Loucy (cell line): ENCODE data around the gene KLRC1.

Source experiments
- H2AFZ ChIP-seq: fragments of 200-600 bp; sonication (generic); 2 replicates; pipeline ENCODE4 v1.6.0; 2016; ENCODE audit warnings: antibody characterized with exemption, mild to moderate bottlenecking, low read length, moderate library complexity
- H3F3A ChIP-seq: fragments of 200-600 bp; 2 replicates; pipeline ENCODE4 v1.6.0; 2016; ENCODE audit warnings: antibody characterized with exemption, low read depth, mild to moderate bottlenecking
- H3K27me3 ChIP-seq: fragments of 200-600 bp; sonication (generic); 2 replicates; pipeline ENCODE4 v1.6.1; 2014; ENCODE audit warnings: low read length, mild to moderate bottlenecking; ENCODE audit not compliant: insufficient read depth, poor library complexity, severe bottlenecking
- H3K36me3 ChIP-seq: fragments of 200-600 bp; sonication (generic); 2 replicates; pipeline ENCODE4 v1.6.1; 2016; ENCODE audit warnings: low read length; ENCODE audit not compliant: insufficient read depth
- H3K4me1 ChIP-seq: fragments of 200-600 bp; sonication (generic); 2 replicates; pipeline ENCODE4 v1.5.1; 2014; ENCODE audit warnings: low read length, mild to moderate bottlenecking; ENCODE audit not compliant: insufficient read depth, poor library complexity, severe bottlenecking
- H3K4me2 ChIP-seq: fragments of 200-600 bp; sonication (generic); 2 replicates; pipeline ENCODE4 v1.6.0; 2014; ENCODE audit warnings: antibody characterized with exemption, low read length, low read depth, mild to moderate bottlenecking; ENCODE audit not compliant: poor library complexity, severe bottlenecking
- H3K4me3 ChIP-seq: fragments of 200-600 bp; sonication (generic); 2 replicates; pipeline ENCODE4 v1.5.1; 2014; ENCODE audit warnings: low read length, mild to moderate bottlenecking, mixed read lengths; ENCODE audit not compliant: poor library complexity, severe bottlenecking
- H3K79me2 ChIP-seq: fragments of 200-600 bp; sonication (generic); 2 replicates; pipeline ENCODE4 v1.6.1; 2014; ENCODE audit warnings: low read length; ENCODE audit not compliant: insufficient read depth
- H3K9ac ChIP-seq: fragments of 200-600 bp; sonication (generic); 2 replicates; pipeline ENCODE4 v1.6.0; 2014; ENCODE audit warnings: mild to moderate bottlenecking, low read depth, low read length, moderate library complexity; ENCODE audit not compliant: poor library complexity, severe bottlenecking
- H3K9me2 ChIP-seq: fragments of 200-600 bp; sonication (generic); replicated peaks from 2 replicates; pipeline ENCODE4 v1.6.1; 2016; ENCODE audit warnings: low read depth, low read length, mixed read lengths
- H3K9me3 ChIP-seq: fragments of 200-600 bp; sonication (generic); 2 replicates; pipeline ENCODE4 v1.6.1; 2014; ENCODE audit warnings: mild to moderate bottlenecking, antibody characterized with exemption, low read length, low read depth; ENCODE audit not compliant: insufficient read depth
- H4K20me1 ChIP-seq: fragments of 200-600 bp; sonication (generic); 2 replicates; pipeline ENCODE4 v1.6.0; 2014; ENCODE audit warnings: antibody characterized with exemption, low read length, mild to moderate bottlenecking; ENCODE audit not compliant: insufficient read depth, poor library complexity, severe bottlenecking
- EZH2phosphoT487 ChIP-seq: fragments of 200-600 bp; IDR thresholded peaks from 2 replicates; pipeline ENCODE4 v1.6.1; 2018; ENCODE audit warnings: antibody characterized with exemption, mild to moderate bottlenecking, moderate library complexity, borderline replicate concordance
- TF ChIP-seq, protein P1 (sequence below): fragments of 200-600 bp; sonication (generic); conservative IDR thresholded peaks from 2 replicates; pipeline ENCODE4 v1.5.1; 2014; ENCODE audit warnings: mild to moderate bottlenecking, antibody characterized with exemption, low read length

Gene KLRC1

DNA sequence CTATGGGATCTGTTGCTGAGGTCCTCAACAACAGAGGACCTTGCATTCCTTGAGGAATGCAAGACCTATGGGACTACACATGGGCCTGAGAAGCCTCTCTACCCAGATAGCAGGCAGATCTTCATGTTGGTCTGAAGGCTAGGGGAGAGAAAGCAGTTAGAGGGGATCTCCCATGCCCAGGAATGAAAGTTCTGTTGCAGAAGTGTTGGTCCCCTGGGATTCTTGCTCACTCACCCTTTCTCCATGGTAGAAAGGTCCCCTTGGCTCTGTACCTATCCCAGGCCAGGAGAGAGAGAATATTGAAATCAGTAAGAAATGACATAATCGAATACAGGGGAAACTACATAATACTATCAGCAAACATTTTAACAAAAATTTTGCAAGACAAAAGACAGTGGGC lies 16.5 kb upstream of the KLRC1 start:
- no peak overlapping the region for H3K4me3 ChIP-seq
- no peaks in the 10 kb centered on the region for H3K9me2 ChIP-seq
- no peaks in the 10 kb centered on the region for H3F3A ChIP-seq
- TF ChIP-seq EZH2phosphoT487: no peak
- TF ChIP-seq, protein P1, sequence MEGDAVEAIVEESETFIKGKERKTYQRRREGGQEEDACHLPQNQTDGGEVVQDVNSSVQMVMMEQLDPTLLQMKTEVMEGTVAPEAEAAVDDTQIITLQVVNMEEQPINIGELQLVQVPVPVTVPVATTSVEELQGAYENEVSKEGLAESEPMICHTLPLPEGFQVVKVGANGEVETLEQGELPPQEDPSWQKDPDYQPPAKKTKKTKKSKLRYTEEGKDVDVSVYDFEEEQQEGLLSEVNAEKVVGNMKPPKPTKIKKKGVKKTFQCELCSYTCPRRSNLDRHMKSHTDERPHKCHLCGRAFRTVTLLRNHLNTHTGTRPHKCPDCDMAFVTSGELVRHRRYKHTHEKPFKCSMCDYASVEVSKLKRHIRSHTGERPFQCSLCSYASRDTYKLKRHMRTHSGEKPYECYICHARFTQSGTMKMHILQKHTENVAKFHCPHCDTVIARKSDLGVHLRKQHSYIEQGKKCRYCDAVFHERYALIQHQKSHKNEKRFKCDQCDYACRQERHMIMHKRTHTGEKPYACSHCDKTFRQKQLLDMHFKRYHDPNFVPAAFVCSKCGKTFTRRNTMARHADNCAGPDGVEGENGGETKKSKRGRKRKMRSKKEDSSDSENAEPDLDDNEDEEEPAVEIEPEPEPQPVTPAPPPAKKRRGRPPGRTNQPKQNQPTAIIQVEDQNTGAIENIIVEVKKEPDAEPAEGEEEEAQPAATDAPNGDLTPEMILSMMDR: no peak
- no peak overlapping the region for H3K4me2 ChIP-seq
- H3K4me1 ChIP-seq: no peaks in the 10 kb centered on the region
- no peaks in the 10 kb centered on the region for H3K36me3 ChIP-seq
- H2AFZ ChIP-seq: no peak overlapping the region
- H3K79me2 ChIP-seq: no peaks in the 10 kb centered on the region
- H3K27me3 ChIP-seq: no peaks in the 10 kb centered on the region
- no peak overlapping the region for H3K9ac ChIP-seq
- no peaks in the 10 kb centered on the region for H3K9me3 ChIP-seq
- no peaks in the 10 kb centered on the region for H4K20me1 ChIP-seq

DNA sequence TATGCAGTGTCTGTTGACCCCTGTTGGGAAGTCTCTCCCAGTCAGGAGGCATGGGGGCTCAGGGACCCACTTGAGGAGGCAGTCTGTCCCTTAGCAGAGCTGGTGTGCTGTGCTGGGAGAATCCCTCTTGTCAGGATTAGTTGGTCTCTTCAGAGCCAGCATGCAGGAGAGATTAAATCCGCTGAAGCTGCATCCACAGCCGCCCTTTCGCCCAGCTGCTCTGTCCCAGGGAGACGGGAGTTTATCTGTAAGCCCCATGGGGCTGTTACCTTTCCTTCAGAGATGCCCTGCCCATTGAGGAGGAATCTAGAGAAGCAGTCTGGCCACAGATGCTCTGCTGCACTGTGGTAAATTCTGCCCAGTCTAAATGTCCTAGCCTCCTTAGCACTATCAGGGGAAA lies 13.1 kb upstream of the KLRC1 start:
- Histone ChIP-seq H3K36me3 (no peaks in the 10 kb centered on the region), H2AFZ (no peak overlapping the region), H3K9me2 (no peaks in the 10 kb centered on the region), H3K9ac (no peak overlapping the region), H3K79me2 (no peaks in the 10 kb centered on the region), H3K4me2 (no peak overlapping the region), H3K4me3 (no peak overlapping the region), H3K4me1 (no peaks in the 10 kb centered on the region), H4K20me1 (no peaks in the 10 kb centered on the region), H3F3A (no peaks in the 10 kb centered on the region), H3K9me3 (no peaks in the 10 kb centered on the region), H3K27me3 (no peaks in the 10 kb centered on the region)
- TF ChIP-seq, protein P1: no peak
- no peak for TF ChIP-seq EZH2phosphoT487

DNA sequence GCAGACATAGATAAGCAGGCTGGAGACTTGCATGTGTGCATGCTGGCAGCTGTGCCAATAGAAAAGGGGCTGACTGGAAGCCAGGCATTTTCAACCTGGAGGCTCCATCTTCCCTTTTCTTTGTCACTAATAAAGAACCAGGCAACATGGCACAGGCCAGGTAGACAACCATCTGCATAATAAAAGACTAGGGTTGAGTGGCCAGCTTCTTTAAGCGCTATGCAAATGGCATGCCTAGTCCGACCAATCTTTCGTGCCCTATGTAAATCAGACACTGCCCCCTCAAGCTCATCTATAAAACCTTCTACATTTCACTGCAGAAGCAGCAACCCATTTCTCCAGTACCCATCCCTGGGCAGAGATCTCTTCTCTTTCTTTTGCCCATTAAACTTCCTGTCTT lies 4.6 kb upstream of the KLRC1 start:
- H3K9me3 ChIP-seq: no peaks in the 10 kb centered on the region; the same call in 1 of the 2 replicates
- no peaks in the 10 kb centered on the region for H4K20me1 ChIP-seq
- H3K79me2 ChIP-seq: no peaks in the 10 kb centered on the region
- no peak overlapping the region for H3K4me2 ChIP-seq
- H3K36me3 ChIP-seq: no peaks in the 10 kb centered on the region
- no peaks in the 10 kb centered on the region for H3K9me2 ChIP-seq
- TF ChIP-seq, protein P1: no peak
- TF ChIP-seq EZH2phosphoT487: no peak
- no peaks in the 10 kb centered on the region for H3K27me3 ChIP-seq
- H3K9ac ChIP-seq: no peak overlapping the region
- no peaks in the 10 kb centered on the region for H3K4me1 ChIP-seq
- H3F3A ChIP-seq: no peaks in the 10 kb centered on the region
- no peak overlapping the region for H3K4me3 ChIP-seq
- no peak overlapping the region for H2AFZ ChIP-seq
